AG04449 (cell line): ENCODE measurements around the gene TLK2.

Experiments used
- CTCF ChIA-PET: fragments of 350-600 bp; formaldehyde crosslinking; extraction: SDS; loops from one replicate; lab custom pipeline; 2021; ENCODE audit warnings: antibody characterized with exemption; lab: Yijun Ruan, JAX
- POLR2A ChIA-PET: fragments of 400-600, 350-600 bp; formaldehyde crosslinking; extraction: SDS; loops from one replicate; lab custom pipeline; 2020; ENCODE audit warnings: antibody characterized with exemption, inconsistent platforms; lab: Yijun Ruan, JAX
- DNase-seq: peaks from one replicate; pipeline ENCODE4 v3.0.0-alpha.2; 2010; ENCODE audit warnings: low read depth, low spot score
- H3K4me3 ChIP-seq: 2 replicates; pipeline ENCODE4 v1.5.1; 2011; ENCODE audit warnings: low read depth, mild to moderate bottlenecking, control low read depth, low read length
- TF ChIP-seq, protein P1 (sequence below): IDR thresholded peaks from one replicate; pipeline ENCODE4 v1.5.1; 2011; ENCODE audit warnings: mild to moderate bottlenecking, moderate library complexity, low read length, control low read depth, inconsistent platforms; ENCODE audit not compliant: insufficient read depth; ENCODE audit errors: missing control alignments

The TLK2 gene

DNA sequence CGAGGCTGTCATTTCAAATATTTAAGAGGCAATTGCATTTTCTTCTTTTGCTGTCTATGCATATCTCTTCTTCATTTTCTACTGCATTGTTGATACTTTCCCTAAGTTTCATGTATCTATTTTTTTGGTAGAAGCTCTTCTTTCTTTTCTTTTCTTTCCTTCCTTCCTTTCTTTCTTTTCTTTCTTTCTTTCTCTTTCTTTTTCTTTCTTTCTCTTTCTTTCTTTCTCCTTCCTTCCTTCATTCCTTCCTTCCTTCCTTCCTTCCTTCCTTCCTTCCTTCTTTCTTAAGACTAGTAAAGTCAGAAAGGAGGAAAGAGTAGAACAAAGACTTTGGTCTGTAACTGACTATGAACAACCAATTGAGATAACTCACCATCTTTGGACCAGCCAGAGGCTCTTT is 182.7 kb downstream of the TLK2 start:
- ChIA-PET CTCF (interaction anchor here (1.0 to 1.5 kb wide), 2 partner anchors 9 to 10 kb away, joined by 3 to 5 read pairs; no protein-coding TSS in a partner anchor), POLR2A (no interaction called here)
- TF ChIP-seq, protein P1, sequence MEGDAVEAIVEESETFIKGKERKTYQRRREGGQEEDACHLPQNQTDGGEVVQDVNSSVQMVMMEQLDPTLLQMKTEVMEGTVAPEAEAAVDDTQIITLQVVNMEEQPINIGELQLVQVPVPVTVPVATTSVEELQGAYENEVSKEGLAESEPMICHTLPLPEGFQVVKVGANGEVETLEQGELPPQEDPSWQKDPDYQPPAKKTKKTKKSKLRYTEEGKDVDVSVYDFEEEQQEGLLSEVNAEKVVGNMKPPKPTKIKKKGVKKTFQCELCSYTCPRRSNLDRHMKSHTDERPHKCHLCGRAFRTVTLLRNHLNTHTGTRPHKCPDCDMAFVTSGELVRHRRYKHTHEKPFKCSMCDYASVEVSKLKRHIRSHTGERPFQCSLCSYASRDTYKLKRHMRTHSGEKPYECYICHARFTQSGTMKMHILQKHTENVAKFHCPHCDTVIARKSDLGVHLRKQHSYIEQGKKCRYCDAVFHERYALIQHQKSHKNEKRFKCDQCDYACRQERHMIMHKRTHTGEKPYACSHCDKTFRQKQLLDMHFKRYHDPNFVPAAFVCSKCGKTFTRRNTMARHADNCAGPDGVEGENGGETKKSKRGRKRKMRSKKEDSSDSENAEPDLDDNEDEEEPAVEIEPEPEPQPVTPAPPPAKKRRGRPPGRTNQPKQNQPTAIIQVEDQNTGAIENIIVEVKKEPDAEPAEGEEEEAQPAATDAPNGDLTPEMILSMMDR, result no peak
- no peak overlapping the region for H3K4me3 ChIP-seq
- no peak for DNase-seq

DNA sequence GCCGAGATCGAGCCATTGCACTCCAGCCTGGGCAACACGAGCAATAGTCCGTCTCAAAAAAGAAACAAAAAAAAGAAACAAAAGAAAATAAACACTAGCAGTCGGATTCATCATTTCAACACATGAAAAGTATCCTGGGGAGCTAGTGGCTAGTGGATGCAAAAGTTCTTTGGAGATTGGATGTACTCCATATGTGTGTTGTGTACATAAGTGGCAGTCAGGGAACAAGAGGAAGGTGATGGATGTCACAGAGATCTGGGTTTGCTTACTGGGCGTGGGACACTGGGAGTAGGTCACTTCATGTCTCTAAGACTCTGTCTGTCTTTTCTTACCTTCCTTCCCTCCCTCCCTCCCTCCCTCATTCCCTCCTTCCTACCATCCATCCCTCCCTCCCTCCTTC is 184.2 kb downstream of the TLK2 start:
- DNase-seq, result no peak
- ChIA-PET POLR2A (no interaction called here), CTCF (no interaction called here)
- TF ChIP-seq, protein P1, result no peak
- no peak overlapping the region for H3K4me3 ChIP-seq
